Skin epidermis (tissue), 12 donors: ENCODE results near the gene CAPN11.
"Not testable (repeated sequence)": the region's sequence is repeated elsewhere in the genome, so short reads cannot be mapped to it uniquely, and the experiment has no call there.

Experiments
- H3K27ac ChIP-seq, 21 experiments: fragments of 200-600 bp; sonication (generic) in 11 of 21; one replicate each; pipeline ENCODE4 v1.5.0; 2020; ENCODE audit warnings: mild to moderate bottlenecking in 3 of 21, inconsistent platforms in 2 of 21, moderate library complexity in 2 of 21
- H3K4me3 ChIP-seq, 7 experiments: fragments of 200-600 bp; sonication (generic) in 2 of 7; one replicate each; pipeline ENCODE4 v1.5.0; 2020; ENCODE audit warnings: inconsistent platforms in 2 of 7, mild to moderate bottlenecking in 2 of 7, moderate library complexity in 1 of 7

The CAPN11 gene

GRCh38 chr6:44128020-44128917 lies 30.4 kb upstream of the CAPN11 start:
- H3K4me3 ChIP-seq = peak overlapping the region; percentile 65 to 98 (median 90)
- peak overlapping the region; percentile 55 to 98 (median 96) for H3K27ac ChIP-seq

GRCh38 chr6:44129841-44130322 lies 28.7 kb upstream of the CAPN11 start:
- H3K4me3 ChIP-seq = no peak overlapping the region
- H3K27ac ChIP-seq = no peak overlapping the region

- Histone ChIP-seq H3K4me3 (no peak overlapping the region), H3K27ac (no peak overlapping the region)
Measured at GRCh38 chr6:44131892-44132291, 26.7 kb upstream of the CAPN11 start.

- Histone ChIP-seq H3K27ac (peak overlapping the region in 3 of 21 experiments; percentile 1 to 18 (median 18)), H3K4me3 (no peak overlapping the region)
Measured at GRCh38 chr6:44132476-44132875, 26.1 kb upstream of the CAPN11 start.

- H3K27ac ChIP-seq = peak overlapping the region in 9 of 21 experiments; percentile 4 to 47 (median 23)
- H3K4me3 ChIP-seq = no peak overlapping the region
Measured at GRCh38 chr6:44133003-44133931, 25.4 kb upstream of the CAPN11 start.

- no peak overlapping the region for H3K4me3 ChIP-seq
- H3K27ac ChIP-seq = no peak overlapping the region
Measured at GRCh38 chr6:44133981-44134711, 24.5 kb upstream of the CAPN11 start.

GRCh38 chr6:44135173-44135758 lies 23.4 kb upstream of the CAPN11 start:
- H3K4me3 ChIP-seq = no peak overlapping the region
- H3K27ac ChIP-seq = no peak overlapping the region

- H3K4me3 ChIP-seq = no peak overlapping the region
- H3K27ac ChIP-seq = no peak overlapping the region
Measured at GRCh38 chr6:44135875-44136274, 22.7 kb upstream of the CAPN11 start.

GRCh38 chr6:44138717-44139350 lies 19.8 kb upstream of the CAPN11 start:
- Histone ChIP-seq H3K4me3 (no peak overlapping the region), H3K27ac (no peak overlapping the region)

GRCh38 chr6:44139351-44139743 lies 19.3 kb upstream of the CAPN11 start:
- no peak overlapping the region for H3K4me3 ChIP-seq
- no peak overlapping the region for H3K27ac ChIP-seq

- no peak overlapping the region for H3K4me3 ChIP-seq
- H3K27ac ChIP-seq = no peak overlapping the region
Measured at GRCh38 chr6:44142835-44143234, 15.8 kb upstream of the CAPN11 start.

GRCh38 chr6:44143731-44144130 lies 14.9 kb upstream of the CAPN11 start:
- no peak overlapping the region for H3K4me3 ChIP-seq
- H3K27ac ChIP-seq = no peak overlapping the region

GRCh38 chr6:44144536-44144935 lies 14.1 kb upstream of the CAPN11 start:
- not testable (repeated sequence) for H3K27ac ChIP-seq, H3K4me3 ChIP-seq

GRCh38 chr6:44145839-44146238 lies 12.8 kb upstream of the CAPN11 start:
- H3K4me3 ChIP-seq = no peak overlapping the region
- no peak overlapping the region for H3K27ac ChIP-seq

GRCh38 chr6:44146685-44147084 lies 11.9 kb upstream of the CAPN11 start:
- H3K4me3 ChIP-seq = no peak overlapping the region

GRCh38 chr6:44147256-44147655 lies 11.4 kb upstream of the CAPN11 start:
- H3K4me3 ChIP-seq = no peak overlapping the region
- no peak overlapping the region for H3K27ac ChIP-seq

More at GRCh38 chr6:44146685-44147084, 11.9 kb upstream of the CAPN11 start:
- H3K27ac ChIP-seq = no peak overlapping the region

GRCh38 chr6:44148306-44148705 lies 10.3 kb upstream of the CAPN11 start:
- Histone ChIP-seq H3K4me3 (no peak overlapping the region), H3K27ac (no peak overlapping the region)

GRCh38 chr6:44149369-44150012 lies 9.1 kb upstream of the CAPN11 start:
- H3K4me3 ChIP-seq = no peak overlapping the region

More at GRCh38 chr6:44149369-44150012, 9.1 kb upstream of the CAPN11 start:
- no peak overlapping the region for H3K27ac ChIP-seq
